ENCODE measurements around the gene CLTA. TPM values are rescaled to one million over a fixed set of nuclear protein-coding genes. Genes with fewer than 3 reads are reported as not detected.

Gene CLTA
- total RNA-seq, 2 donors from 2014 or later = 86.7 to 145 TPM

DNA sequence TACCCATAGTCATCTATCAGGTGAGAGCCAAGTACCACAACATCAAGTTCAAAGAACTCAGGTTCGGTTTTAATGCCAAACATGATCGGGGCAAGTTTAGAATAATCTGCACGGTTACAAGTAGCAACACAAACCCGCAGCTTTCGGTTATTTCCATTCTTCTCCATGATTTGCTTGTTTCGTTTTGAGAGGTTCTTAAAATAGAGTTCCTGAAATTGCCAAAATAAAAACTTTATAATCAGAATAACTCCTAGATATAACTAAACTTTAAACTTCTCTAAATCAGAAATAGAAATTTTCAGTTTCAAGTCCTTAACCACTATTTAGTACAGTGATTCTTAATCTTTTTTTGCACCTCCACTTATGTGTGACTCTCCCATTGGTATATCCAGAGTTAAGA, 58.5 kb downstream of the CLTA start:
- 84 to 89% methylated on average over 6 of the region's 6 CpGs for WGBS, 2 donors
- H3K9me3 ChIP-seq = no peaks in the 10 kb centered on the region
- H3K27ac ChIP-seq = no peak overlapping the region
- no peak overlapping the region for H3K4me3 ChIP-seq
- no peak for TF ChIP-seq POLR2A (IDR thresholded peaks at IDR 0.05)
- TF ChIP-seq, protein P1, sequence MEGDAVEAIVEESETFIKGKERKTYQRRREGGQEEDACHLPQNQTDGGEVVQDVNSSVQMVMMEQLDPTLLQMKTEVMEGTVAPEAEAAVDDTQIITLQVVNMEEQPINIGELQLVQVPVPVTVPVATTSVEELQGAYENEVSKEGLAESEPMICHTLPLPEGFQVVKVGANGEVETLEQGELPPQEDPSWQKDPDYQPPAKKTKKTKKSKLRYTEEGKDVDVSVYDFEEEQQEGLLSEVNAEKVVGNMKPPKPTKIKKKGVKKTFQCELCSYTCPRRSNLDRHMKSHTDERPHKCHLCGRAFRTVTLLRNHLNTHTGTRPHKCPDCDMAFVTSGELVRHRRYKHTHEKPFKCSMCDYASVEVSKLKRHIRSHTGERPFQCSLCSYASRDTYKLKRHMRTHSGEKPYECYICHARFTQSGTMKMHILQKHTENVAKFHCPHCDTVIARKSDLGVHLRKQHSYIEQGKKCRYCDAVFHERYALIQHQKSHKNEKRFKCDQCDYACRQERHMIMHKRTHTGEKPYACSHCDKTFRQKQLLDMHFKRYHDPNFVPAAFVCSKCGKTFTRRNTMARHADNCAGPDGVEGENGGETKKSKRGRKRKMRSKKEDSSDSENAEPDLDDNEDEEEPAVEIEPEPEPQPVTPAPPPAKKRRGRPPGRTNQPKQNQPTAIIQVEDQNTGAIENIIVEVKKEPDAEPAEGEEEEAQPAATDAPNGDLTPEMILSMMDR (IDR thresholded peaks at IDR 0.05) = no peak
- ATAC-seq (no peak), DNase-seq (no peak)
- intact Hi-C loops (cut with DNase I) = no loop called here
- H3K4me1 ChIP-seq = no peaks in the 10 kb centered on the region
- H3K36me3 ChIP-seq (replicated peaks in 1 of 2; ENCODE audit: insufficient read depth in 1 of 2, low read depth in 2 of 2) = peaks cover 0 to 2% of the 10 kb centered on the region in 2 donors
- H3K27me3 ChIP-seq = no peaks in the 10 kb centered on the region

DNA sequence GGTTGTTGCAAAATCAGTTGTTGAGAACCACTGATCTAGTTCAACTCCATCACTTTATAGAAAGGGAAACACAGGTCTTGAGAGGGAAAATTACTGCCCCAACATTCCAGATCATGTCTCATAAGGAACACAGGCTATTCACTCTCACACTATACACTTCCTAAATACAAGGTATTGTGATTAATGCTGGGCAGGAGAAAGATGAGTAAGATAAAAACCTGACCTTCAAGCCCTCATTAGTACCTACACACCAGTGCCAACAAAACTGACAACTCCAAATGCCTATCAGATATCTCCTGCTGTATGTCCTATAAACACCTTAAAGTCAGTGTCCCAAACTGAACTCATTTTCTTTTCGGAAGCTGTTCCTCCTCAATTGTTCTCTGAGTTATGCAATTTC, 59.4 kb downstream of the CLTA start:
- no peaks in the 10 kb centered on the region for H3K9me3 ChIP-seq
- no peaks in the 10 kb centered on the region for H3K27me3 ChIP-seq
- no peak for DNase-seq
- TF ChIP-seq POLR2A (IDR thresholded peaks at IDR 0.05) = no peak
- TF ChIP-seq, protein P1 (IDR thresholded peaks at IDR 0.05) = no peak
- no peaks in the 10 kb centered on the region for H3K4me1 ChIP-seq
- WGBS, 2 donors = 77 to 91% methylated on average over 1 of the region's 1 CpG
- no peak for ATAC-seq
- intact Hi-C loops (cut with DNase I) = no loop called here
- peaks cover 0 to 2% of the 10 kb centered on the region in 2 donors for H3K36me3 ChIP-seq (replicated peaks in 1 of 2; ENCODE audit: insufficient read depth in 1 of 2, low read depth in 2 of 2)
- no peak overlapping the region for H3K4me3 ChIP-seq
- H3K27ac ChIP-seq = no peak overlapping the region

DNA sequence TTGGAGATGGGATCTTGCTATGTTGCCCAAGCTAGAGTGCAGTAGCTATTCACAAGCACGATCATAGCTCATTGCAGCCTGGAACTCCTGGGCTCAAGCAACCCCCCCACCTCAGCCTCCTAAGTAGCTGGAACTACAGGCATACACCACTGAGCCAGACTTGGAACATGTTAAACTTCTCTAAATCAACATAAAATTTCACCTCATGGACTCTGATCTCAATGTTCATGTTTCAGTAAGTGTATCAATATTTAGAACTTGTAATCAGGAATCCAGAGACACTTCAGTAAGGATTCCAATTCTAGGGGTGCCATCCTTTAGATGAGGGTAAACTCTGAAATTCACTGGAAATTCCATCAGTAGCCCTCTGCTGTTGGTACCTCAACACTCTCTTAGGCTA, 60.7 kb downstream of the CLTA start:
- DNase-seq (no peak), ATAC-seq (no peak)
- Histone ChIP-seq H3K36me3 (replicated peaks in 1 of 2; ENCODE audit: insufficient read depth in 1 of 2, low read depth in 2 of 2) (no peaks in the 10 kb centered on the region), H3K4me1 (no peaks in the 10 kb centered on the region), H3K27ac (no peak overlapping the region), H3K27me3 (no peaks in the 10 kb centered on the region), H3K4me3 (no peak overlapping the region), H3K9me3 (no peaks in the 10 kb centered on the region)
- TF ChIP-seq POLR2A (IDR thresholded peaks at IDR 0.05) = no peak
- TF ChIP-seq, protein P1 (IDR thresholded peaks at IDR 0.05) = no peak
- intact Hi-C loops (cut with DNase I) = no loop called here
- 96 to 100% methylated on average over 1 of the region's 1 CpG for WGBS, 2 donors

DNA sequence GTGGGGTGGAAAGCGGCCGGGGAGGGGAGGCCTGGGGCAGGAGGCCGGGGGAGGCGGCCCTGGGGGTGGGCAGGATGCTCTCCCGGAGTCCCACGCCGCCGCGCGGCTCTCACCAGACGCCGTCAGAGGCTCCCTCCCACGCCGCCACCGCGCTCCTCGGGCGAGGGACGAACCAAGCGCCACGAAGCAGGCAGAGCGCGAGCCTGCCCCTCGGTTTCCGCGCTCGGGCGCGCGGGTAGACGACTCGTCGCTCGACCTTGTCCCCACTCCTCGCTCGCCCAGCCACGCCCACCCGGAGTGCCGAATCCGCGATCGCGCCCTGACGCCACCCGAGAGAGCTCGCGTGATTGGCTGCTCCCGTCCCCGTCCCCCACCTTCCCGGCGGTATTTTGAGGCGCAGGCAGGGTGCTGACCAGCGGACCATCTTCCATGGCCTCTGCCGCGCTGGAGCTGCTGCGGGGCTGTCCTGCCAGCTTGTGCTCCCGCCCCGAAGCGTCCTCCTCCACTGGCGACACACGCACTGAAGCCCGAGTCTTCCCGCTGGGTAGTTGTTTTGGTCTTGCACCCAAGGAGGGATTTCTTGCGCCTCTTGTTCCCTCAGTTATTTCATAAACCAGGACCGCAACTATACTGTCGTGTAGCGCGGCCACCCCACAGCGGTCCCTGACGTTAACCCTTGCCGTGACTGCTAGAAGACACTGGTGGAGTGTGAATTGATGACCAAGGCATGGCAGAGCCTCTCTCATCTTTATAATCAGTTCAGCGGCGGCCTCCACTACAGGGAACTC, 67.7 kb downstream of the CLTA start, which contains the start of gene GNE:
Gene GNE, minus strand, starts transcription at position 241 of the 788 bp plus-strand sequence. CDS start 9,093 bp downstream, outside the sequence.
- H3K4me3 ChIP-seq = peak within 1 kb of the TSS; percentile 44 to 88
- H3K4me1 ChIP-seq = peaks cover 14% of the 10 kb centered on the region
- TF ChIP-seq, protein P1 (IDR thresholded peaks at IDR 0.05) = peak in 1 of 7 experiments; percentile 1
- TF ChIP-seq POLR2A (IDR thresholded peaks at IDR 0.05) = peak; percentile 79 to 93 (median 92)
- ATAC-seq (peak; percentile 98), DNase-seq (peak; percentile 96 to 97 (median 97))
- H3K36me3 ChIP-seq (replicated peaks in 1 of 2; ENCODE audit: insufficient read depth in 1 of 2, low read depth in 2 of 2) = no peaks in the 10 kb centered on the region
- intact Hi-C loops (cut with DNase I) = no loop called here
- H3K27me3 ChIP-seq = no peaks in the 10 kb centered on the region
- peak within 1 kb of the TSS; percentile 88 to 96 (median 93) for H3K27ac ChIP-seq
- no peaks in the 10 kb centered on the region for H3K9me3 ChIP-seq
- 0 to 2% methylated on average over 15 to 47 of the region's 73 CpGs for WGBS, 2 donors
